HG03342 (cell line): ENCODE results near the gene ELAVL2.

Experiments
- ATAC-seq: cut with Tn5 transposase; IDR thresholded peaks from one replicate; pipeline ENCODE4 v1.9.1; 2021; ENCODE audit warnings: mild to moderate bottlenecking, moderate library complexity; ENCODE audit not compliant: unreplicated experiment

ELAVL2 gene

DNA sequence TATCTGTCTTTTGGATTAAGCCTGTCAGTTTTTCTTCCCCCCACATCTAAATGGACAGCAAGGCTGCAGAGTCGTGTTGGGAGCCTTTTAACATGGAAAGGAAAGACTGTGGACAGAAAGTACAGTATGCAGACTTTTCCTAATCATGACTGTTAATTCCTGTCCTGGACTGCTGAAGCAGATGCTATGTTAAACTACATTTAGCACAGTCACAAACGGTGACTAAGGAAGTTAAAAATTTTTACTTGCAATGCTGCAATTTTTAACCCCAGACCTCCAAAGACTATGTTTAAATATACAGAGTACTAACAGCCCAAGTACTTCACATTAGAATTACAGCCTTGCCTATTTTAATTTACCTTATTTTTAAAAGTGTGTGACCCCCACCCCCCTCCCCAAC, 51.8 kb downstream of the ELAVL2 start:
- ATAC-seq = no peak

DNA sequence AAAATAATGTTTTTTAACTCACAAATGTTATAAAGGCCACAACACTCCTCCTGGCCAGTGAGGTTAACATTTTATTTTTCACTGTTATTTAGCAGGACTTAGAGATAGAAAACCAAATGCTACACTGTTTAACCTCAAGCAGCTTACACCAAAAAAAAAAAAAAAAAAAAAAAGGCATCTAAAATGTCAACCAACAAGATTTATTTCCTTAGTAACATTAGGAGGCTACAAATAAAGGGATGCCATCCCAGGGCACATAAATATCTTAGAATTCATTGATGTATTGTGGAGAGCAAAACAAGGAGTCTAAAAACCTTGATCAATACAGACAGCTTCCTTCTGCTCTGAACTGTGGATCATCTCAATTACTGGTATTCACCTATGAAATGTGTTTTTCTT, 53.7 kb downstream of the ELAVL2 start:
- ATAC-seq = no peak

DNA sequence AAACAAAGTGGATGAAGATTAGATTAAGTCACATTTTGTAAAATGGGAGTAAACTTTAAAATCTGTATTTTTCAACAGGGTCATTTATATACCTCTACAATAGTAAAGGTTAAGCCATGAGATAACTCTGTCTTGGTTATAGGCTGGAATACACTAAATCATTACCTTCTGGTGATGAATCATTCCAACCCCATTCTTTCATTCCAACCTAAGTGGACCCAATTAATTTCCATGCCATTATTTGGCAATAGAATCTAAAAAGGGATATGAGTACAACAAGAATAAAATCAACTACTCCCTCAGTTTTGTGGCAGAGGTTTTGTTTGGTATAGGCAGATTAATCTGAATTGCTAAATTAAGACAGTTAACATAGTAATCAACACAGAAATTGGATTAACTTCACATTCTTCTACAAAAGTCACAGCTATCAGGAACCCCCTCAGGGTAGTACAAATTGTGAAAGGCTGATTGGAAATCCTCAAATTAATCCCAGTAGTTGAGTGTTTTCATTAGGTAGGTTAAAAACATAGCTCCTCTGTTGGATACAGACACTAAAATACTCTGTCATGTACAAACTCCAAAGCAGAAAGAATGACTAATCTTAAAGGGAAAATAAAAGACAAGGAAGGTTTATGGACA, 54.2 kb downstream of the ELAVL2 start:
- no peak for ATAC-seq

DNA sequence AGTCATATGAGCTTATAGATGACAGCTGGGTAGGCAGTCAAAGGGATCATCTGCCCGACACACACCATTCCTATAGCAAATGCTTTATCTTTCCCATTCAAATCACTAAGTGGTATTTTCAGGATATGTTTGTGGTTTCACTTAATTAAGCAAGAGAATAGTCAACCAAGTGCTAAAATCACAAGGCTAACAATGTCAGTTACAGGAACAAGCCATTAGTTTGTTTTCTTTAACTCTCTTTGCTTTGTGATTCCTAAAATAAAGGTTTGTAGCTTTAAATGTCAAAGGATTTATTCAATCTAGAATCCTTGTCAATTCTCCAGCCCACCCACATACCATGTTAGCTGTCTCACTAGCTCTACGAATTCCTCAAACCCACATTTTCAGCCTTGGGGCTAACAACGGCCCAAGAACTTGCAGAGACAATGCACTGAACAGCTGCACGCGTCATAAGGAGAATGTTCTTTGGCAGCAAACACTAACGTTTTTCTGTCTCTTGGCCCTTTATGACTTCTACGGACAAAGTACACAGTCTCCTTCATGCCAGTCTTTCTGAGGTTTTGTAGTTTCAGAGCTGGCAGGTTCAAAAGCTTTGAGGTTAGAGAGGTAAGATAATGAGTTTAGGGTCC, 56.6 kb downstream of the ELAVL2 start:
- ATAC-seq = no peak

- ATAC-seq = no peak
These were observed 57.2 kb downstream of the ELAVL2 start for GRCh38 chr9:23768861-23769260.

GRCh38 chr9:23766613-23767012, 59.4 kb downstream of the ELAVL2 start:
- ATAC-seq = no peak

- no peak for ATAC-seq
These were observed 60.5 kb downstream of the ELAVL2 start for GRCh38 chr9:23765561-23765960.

DNA sequence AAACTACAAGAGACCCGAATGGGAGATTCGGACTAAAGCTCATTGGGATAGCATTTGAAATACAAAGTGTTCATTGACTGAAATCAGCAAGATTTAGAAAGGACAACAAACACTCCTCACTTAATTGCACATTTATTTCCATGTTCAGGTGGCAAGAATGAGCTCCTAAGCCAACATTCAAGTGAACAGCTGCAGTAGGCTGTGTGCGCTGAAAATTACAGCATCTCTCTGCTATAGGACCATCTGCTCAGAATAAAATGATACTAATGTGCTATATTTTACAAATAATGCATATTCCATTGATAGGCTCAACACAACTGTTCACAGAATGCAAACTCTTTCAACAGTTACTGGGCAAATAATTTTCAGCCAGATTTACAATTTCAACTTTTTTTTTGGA, 61.8 kb downstream of the ELAVL2 start:
- no peak for ATAC-seq

- no peak for ATAC-seq
These were observed 71.5 kb downstream of the ELAVL2 start for GRCh38 chr9:23754551-23754950.

DNA sequence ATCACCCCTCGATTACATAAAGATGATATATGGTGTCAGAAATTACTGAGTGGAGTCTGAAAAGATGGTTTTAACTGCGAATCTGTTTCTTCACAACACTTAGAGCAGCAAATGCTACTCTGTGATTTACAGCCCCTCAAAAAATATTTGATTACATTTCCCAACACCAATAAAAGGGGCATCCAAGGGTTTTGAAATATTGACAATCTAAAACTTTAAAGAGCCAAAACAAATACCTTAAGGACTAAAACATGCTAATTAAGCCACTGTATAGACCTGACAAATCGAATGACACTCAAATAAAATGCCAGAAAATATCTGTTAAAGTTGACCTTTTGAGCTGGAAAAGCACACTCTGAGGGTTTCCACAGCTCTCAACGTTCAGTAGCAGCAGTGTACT, 73.2 kb downstream of the ELAVL2 start:
- ATAC-seq = no peak

DNA sequence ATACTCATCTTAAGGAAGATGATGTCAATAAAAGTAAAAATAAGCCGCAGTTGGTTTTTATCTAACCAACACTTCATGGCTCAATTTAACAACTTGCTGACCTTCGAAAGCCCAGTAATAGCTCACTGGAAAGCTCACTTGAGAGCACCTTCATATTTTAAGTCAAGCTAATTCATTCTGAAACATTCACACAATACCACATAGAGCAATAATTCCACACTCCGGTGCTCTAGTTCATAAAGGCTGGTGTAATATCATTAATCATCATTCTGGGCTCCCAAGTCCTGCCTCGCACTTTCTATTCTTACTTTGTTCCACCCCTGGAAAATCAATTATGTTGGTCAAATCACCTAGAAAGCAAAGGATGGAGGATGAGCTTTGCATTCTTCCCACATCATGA, 74.4 kb downstream of the ELAVL2 start:
- no peak for ATAC-seq

DNA sequence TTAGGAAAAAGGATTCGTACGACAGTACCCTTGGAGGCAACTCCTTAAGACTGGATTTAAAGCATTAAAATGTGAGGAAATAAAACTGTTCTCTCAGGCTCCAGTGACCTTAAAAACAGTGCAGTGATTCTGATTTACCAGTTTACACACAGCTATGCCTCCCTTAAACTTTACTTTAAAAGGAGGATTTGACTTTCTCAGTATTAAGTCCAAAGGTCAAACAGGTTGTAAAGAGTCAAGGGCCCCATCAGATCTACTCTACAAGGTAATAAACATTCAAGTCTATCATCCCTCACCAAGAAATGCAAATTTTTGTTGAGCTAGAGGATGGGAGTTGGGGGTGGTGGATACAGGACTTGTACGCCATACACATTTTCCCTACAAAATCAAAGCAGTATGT, 75.2 kb downstream of the ELAVL2 start:
- ATAC-seq = no peak

GRCh38 chr9:23747088-23748075, 78.7 kb downstream of the ELAVL2 start:
- no peak for ATAC-seq

GRCh38 chr9:23746317-23746716, 79.7 kb downstream of the ELAVL2 start:
- no peak for ATAC-seq

- no peak for ATAC-seq
These were observed 83.0 kb downstream of the ELAVL2 start for GRCh38 chr9:23743036-23743435.

GRCh38 chr9:23741351-23741750, 84.7 kb downstream of the ELAVL2 start:
- no peak for ATAC-seq

GRCh38 chr9:23740531-23740930, 85.5 kb downstream of the ELAVL2 start:
- no peak for ATAC-seq

DNA sequence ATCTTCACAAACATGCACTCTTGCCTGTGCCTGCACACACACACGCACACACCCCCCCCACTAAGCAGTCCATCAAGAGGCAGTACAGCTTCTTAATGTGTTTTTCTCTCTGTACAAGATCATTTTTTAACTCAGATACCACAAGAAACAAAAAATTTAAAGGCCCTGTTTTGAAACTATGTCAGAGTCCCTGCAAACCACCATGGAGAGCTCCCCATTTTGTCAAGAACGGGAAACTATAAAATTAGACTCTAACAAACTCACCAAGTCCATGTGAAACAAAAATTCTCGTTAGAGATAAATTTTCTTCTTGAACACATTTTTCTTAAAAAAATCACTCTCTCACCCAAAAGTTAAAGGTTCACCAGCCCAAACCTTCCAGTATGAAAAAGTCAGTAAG, 86.3 kb downstream of the ELAVL2 start:
- no peak for ATAC-seq

DNA sequence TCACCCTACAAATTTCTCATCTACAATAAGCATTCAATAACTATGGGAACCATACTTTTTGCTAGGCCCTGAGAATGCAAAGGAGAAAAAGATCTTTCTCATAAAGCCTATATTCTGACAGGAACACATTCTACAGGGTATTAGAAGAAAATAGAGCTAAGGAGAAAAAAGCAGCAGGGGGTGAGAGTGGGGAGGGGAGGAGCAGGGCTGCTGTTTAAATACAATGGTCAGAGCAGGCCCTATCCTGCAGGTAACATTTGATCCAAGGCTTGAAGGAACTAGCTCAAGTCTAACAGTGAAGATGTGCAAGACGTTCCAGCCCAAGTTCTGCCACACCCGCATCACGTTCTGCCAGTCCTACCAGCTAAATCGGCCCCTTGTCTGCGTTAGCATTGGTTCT, 89.7 kb downstream of the ELAVL2 start:
- ATAC-seq = no peak

DNA sequence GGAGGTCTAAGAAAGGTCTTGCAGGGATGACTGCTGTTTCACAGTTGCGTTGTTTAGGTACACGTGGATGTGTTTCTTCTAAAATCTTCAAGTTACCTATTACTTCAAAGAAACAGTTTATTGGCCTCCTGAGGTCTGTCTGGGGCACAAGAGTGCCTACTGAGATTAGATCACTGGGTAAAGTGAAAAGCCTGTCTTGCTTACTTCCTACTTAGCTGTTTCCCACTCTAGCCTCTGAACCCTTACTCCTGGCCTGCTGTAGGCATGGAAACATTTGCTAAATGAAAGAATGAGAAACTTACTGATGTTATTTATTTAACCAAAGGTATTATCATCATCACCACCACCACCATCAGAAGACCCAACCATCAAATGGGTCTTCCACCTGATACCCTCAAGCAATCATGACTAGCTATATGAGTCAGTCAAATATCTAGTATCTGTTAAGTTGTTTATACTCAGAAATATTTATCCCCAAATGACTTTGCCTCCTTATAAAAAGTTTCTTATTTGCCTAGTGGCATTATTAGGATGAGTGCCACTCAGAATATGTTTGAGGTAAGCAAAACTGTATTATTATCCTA, 92.5 kb downstream of the ELAVL2 start:
- ATAC-seq = no peak

- ATAC-seq = no peak
These were observed 94.7 kb downstream of the ELAVL2 start for GRCh38 chr9:23731353-23731752.
